Thyroid gland (tissue), 4 donors: ENCODE measurements around the gene GPC5. TPM values are rescaled to one million over a fixed set of nuclear protein-coding genes. Genes with fewer than 3 reads are reported as not detected.

ENCODE experiments used
- DNase-seq, 2 donors: peaks; one replicate each; pipeline ENCODE4 v3.0.0-alpha.2; 2019
- H3K27ac ChIP-seq, 3 donors: fragments of 200-600 bp; sonication (generic); 1 replicate in 2 of 3; 2 replicates in 1 of 3; pipeline ENCODE4 v1.5.1; 2016 to 2019; ENCODE audit warnings: mild to moderate bottlenecking in 1 of 3, moderate library complexity in 1 of 3
- H3K27me3 ChIP-seq: fragments of 200-600 bp; sonication (generic); one replicate; pipeline ENCODE4 v1.5.1; 2019
- H3K36me3 ChIP-seq, 2 donors: fragments of 200-600 bp; sonication (generic); one replicate each; pipeline ENCODE4 v1.5.1; 2016 to 2019
- H3K4me1 ChIP-seq, 2 donors: fragments of 200-600 bp; sonication (generic); one replicate each; pipeline ENCODE4 v1.5.1; 2017 to 2019
- H3K4me3 ChIP-seq, 3 donors: fragments of 200-600 bp; sonication (generic); replicated peaks in 1 of 3; 1 replicate in 2 of 3; 2 replicates in 1 of 3; pipeline ENCODE4 v1.5.1; 2016; ENCODE audit warnings: mild to moderate bottlenecking in 1 of 3
- H3K9me3 ChIP-seq: fragments of 200-600 bp; sonication (generic); one replicate; pipeline ENCODE4 v1.5.1; 2017
- POLR2A ChIP-seq, 2 donors: fragments of 450-650 bp; IDR thresholded peaks; one replicate each; pipeline ENCODE4 v1.6.1; 2017; ENCODE audit warnings: antibody characterized with exemption in 2 of 2, mild to moderate bottlenecking in 2 of 2, moderate library complexity in 1 of 2
- WGBS, 2 donors: methylation state at CpG; one replicate each; pipeline ENCODE4 v1.1.5; 2017; 5-methylcytosine and 5-hydroxymethylcytosine counted together
- intact Hi-C: fragments of 100-400 bp; cut with DNase I; formaldehyde crosslinking; loops from one replicate; pipeline ENCODE4 v1.15.1; 2023
- microRNA counts, 2 donors: library from miRNA; unstranded; fragments of <30 nt; microRNA quantifications; one replicate each; lab custom pipeline; 2016 to 2017
- microRNA-seq: library from miRNA; unstranded; fragments of <30 nt; microRNA quantifications from one replicate; pipeline ENCODE4, GENCODE V29; 2016
- small RNA-seq: library from RNA; depleted of rRNA; stranded (forward); fragments of <200 nt; gene quantifications from one replicate; pipeline ENCODE3, GENCODE V24; 2016
- total RNA-seq, 4 donors: library from RNA; depleted of rRNA; stranded (reverse); fragments of >200 nt; gene quantifications; one replicate each; pipeline ENCODE4 v1.2.3, GENCODE V29; 2016
- TF ChIP-seq, protein P1 (sequence below), 6 experiments: fragments of 200-600 bp in 3 of 6; fragments of 450-650 bp in 3 of 6; sonication (generic) in 3 of 6; IDR thresholded peaks; one replicate each; pipeline ENCODE4 v1.5.1; 2016 to 2019; ENCODE audit warnings: antibody characterized with exemption in 6 of 6, mild to moderate bottlenecking in 2 of 6, inconsistent platforms in 1 of 6, moderate library complexity in 1 of 6

Gene GPC5
- total RNA-seq, 4 donors from 2014 or later = 0.67 to 2.3 (median 1.3) TPM

DNA sequence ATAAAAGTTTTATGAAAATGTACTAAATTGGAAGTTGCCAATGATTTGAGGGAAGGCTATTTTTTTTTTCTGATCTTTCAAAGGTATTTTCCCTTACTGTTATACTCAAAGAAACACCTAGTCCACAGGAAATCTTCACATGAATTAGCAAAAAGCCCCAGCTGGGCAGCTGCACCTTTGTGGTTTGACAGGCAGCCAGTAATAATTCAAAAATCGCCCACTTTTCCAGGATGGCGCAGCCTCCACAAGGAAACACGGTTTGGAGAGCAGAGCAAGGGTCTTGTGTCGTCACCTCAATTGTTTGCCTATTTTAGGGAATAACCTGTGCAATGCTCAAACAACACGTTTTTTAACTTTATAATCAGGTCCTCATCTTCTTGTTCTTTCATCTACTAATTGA lies 1503.3 kb downstream of the GPC5 start:
- H3K4me1 ChIP-seq = no peaks in the 10 kb centered on the region
- TF ChIP-seq, protein P1, sequence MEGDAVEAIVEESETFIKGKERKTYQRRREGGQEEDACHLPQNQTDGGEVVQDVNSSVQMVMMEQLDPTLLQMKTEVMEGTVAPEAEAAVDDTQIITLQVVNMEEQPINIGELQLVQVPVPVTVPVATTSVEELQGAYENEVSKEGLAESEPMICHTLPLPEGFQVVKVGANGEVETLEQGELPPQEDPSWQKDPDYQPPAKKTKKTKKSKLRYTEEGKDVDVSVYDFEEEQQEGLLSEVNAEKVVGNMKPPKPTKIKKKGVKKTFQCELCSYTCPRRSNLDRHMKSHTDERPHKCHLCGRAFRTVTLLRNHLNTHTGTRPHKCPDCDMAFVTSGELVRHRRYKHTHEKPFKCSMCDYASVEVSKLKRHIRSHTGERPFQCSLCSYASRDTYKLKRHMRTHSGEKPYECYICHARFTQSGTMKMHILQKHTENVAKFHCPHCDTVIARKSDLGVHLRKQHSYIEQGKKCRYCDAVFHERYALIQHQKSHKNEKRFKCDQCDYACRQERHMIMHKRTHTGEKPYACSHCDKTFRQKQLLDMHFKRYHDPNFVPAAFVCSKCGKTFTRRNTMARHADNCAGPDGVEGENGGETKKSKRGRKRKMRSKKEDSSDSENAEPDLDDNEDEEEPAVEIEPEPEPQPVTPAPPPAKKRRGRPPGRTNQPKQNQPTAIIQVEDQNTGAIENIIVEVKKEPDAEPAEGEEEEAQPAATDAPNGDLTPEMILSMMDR (IDR thresholded peaks at IDR 0.05) = no peak
- no peak for TF ChIP-seq POLR2A (IDR thresholded peaks at IDR 0.05)
- H3K4me3 ChIP-seq = no peak overlapping the region
- intact Hi-C loops = no loop called here
- no peaks in the 10 kb centered on the region for H3K9me3 ChIP-seq
- no peak for DNase-seq
- no peaks in the 10 kb centered on the region for H3K36me3 ChIP-seq
- 58 to 61% methylated on average over 5 of the region's 5 CpGs for WGBS, 2 donors
- no peak overlapping the region for H3K27ac ChIP-seq
- no peaks in the 10 kb centered on the region for H3K27me3 ChIP-seq

DNA sequence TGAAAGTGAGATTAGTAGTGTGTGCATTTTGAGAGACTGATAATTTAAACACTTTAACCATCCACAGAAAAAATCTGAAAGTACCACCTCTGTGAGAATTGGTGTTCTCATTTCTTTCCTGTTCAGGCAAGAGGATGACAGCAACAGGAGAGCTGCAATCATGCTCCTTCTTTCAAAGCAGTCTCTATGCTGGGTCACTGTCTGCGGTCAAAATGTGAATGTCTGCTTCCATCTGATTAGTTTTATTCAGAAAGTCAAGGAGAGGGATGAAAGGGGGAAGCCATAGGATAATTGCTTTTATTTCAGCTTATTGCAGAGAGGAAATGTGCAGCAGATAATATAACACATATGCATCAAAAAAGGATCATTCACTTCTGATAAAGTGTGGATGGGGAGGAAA lies 1514.2 kb downstream of the GPC5 start:
- WGBS, 2 donors = 84 to 93% methylated on average over 1 of the region's 1 CpG
- TF ChIP-seq, protein P1 (IDR thresholded peaks at IDR 0.05) = no peak
- no peak for TF ChIP-seq POLR2A (IDR thresholded peaks at IDR 0.05)

DNA sequence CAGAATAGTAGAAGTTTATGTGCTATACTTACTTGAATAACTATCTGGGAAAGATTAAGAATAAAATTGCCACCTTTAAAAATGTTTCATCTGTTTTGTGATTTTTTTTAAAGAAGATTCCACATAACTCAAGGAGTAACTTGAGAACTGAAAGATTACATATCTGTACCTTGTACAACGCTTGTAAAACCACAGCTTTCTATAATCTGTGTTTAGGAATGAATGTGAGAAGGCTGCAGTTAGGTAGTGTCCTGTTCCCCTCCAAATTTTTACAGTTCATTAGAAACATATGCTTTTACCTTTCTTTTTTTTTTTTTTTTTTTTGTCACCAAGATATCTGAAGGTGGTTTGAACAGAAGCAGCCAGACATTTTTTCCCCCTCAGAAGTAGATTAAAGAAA lies 1515.4 kb downstream of the GPC5 start:
- no peak for DNase-seq

More for the DNA sequence above, 1514.2 kb downstream of the GPC5 start:
- DNase-seq = no peak
- no peaks in the 10 kb centered on the region for H3K27me3 ChIP-seq
- no peaks in the 10 kb centered on the region for H3K9me3 ChIP-seq
- no peak overlapping the region for H3K4me3 ChIP-seq
- intact Hi-C loops = no loop called here
- no peaks in the 10 kb centered on the region for H3K36me3 ChIP-seq
- H3K27ac ChIP-seq = no peak overlapping the region
- H3K4me1 ChIP-seq = no peaks in the 10 kb centered on the region

More for the DNA sequence above, 1515.4 kb downstream of the GPC5 start:
- Histone ChIP-seq H3K4me1 (no peaks in the 10 kb centered on the region), H3K36me3 (no peaks in the 10 kb centered on the region), H3K27me3 (no peaks in the 10 kb centered on the region), H3K4me3 (no peak overlapping the region), H3K27ac (no peak overlapping the region), H3K9me3 (no peaks in the 10 kb centered on the region)
- 87 to 91% methylated on average over 1 of the region's 1 CpG for WGBS, 2 donors
- TF ChIP-seq, protein P1 (IDR thresholded peaks at IDR 0.05) = no peak
- no peak for TF ChIP-seq POLR2A (IDR thresholded peaks at IDR 0.05)
- intact Hi-C loops = no loop called here

MicroRNA genes within 50 kb of the gene (microRNA counts, 767-probe panel; counts per million panel counts)
- microRNA hsa-miR-18a-5p (lab: Ali Mortazavi, UCI) (0 to 1,594 counts per million in 2 donors), microRNA hsa-miR-19a-3p (lab: Ali Mortazavi, UCI) (2,732 to 5,509 counts per million in 2 donors), microRNA hsa-miR-19b-3p (lab: Ali Mortazavi, UCI) (3,558 to 6,775 counts per million in 2 donors), microRNA hsa-miR-20a-5p+hsa-miR-20b-5p (lab: Ali Mortazavi, UCI) (3,506 to 6,700 counts per million in 2 donors), microRNA hsa-miR-92a-3p (lab: Ali Mortazavi, UCI) (3,018 to 5,112 counts per million in 2 donors)

Small RNA genes lying within 50 kb of the gene (microRNA-seq; reads per million reads assigned to microRNA genes)
- not detected for gene MIR548AS

Small RNA genes lying within 50 kb of the gene (small RNA-seq; reads per million reads assigned to genes)
- gene AL356737.1 (not detected), gene FABP5P4 (not detected), gene MIR548AS (not detected), gene RNU4ATAC3P (not detected)

Other genes starting within 250 kb of the GPC5 start
- gene MIR17HG, start 50.9 kb upstream of the GPC5 start, total RNA-seq = 10 to 100 TPM in 1 of 4 donors, 1 to 10 TPM in 3; 2.2 to 12.1 (median 6.4) TPM